HCT116 (cell line): ENCODE measurements around the gene ARHGAP42. TPM values are rescaled to one million over a fixed set of nuclear protein-coding genes. Genes with fewer than 3 reads are reported as not detected.

Source experiments
- ATAC-seq: fragments of 200-7000 bp; cut with Tn5 transposase; 2 replicates; pipeline ENCODE4 v1.9.1; 2020; ENCODE audit warnings: mild to moderate bottlenecking, moderate library complexity
- BruUV-seq: library from RNA; stranded (reverse); fragments of 400-500 nt; replicated peaks from 2 replicates; lab custom pipeline; 2021; lab: Mats Ljungman, UMichigan
- CTCF ChIA-PET: fragments of 300-600 bp; sonication (Branson Sonifier 250); formaldehyde crosslinking; loops from one replicate; lab custom pipeline; 2021; ENCODE audit warnings: antibody characterized with exemption; lab: Charles Lee
- POLR2A ChIA-PET: fragments of 300-600, 350-600 bp; sonication (Branson Sonifier 250); formaldehyde crosslinking; loops from one replicate; lab custom pipeline; 2021; ENCODE audit warnings: antibody characterized with exemption; lab: Charles Lee
- RAD21 ChIA-PET, 2 experiments: fragments of 300-600 bp; sonication (Branson Sonifier 250); formaldehyde crosslinking; loops; one replicate each; lab custom pipeline; 2023; ENCODE audit warnings: low total read pairs in 2 of 2; ENCODE audit not compliant: uncharacterized antibody in 2 of 2, unreplicated experiment in 2 of 2, low non-redundant PET in 1 of 2; lab: Charles Lee
- DNase-seq: peaks from one replicate; pipeline ENCODE4 v3.0.0-alpha.2; 2010; ENCODE audit warnings: low read depth, low spot score
- H2AFZ ChIP-seq: fragments of 200-600 bp; shearing (Covaris generic), sonication (generic); 2 replicates; pipeline ENCODE4 v1.6.1; 2017; ENCODE audit warnings: low read depth, mixed run types, mixed read lengths, antibody characterized with exemption, low read length; ENCODE audit not compliant: poor library complexity, severe bottlenecking
- H3K27ac ChIP-seq: 2 replicates; pipeline ENCODE4 v1.5.1; 2012; ENCODE audit warnings: low read depth, low read length
- H3K27me3 ChIP-seq: fragments of 200-600 bp; sonication (generic); 2 replicates; pipeline ENCODE4 v1.6.1; 2016; ENCODE audit warnings: mixed run types, low read length, mixed read lengths; ENCODE audit not compliant: insufficient read depth
- H3K36me3 ChIP-seq, 2 experiments: fragments of 200-500 bp in 1 of 2; fragments of 200-600 bp in 1 of 2; sonication (Bioruptor generic) in 1 of 2; sonication (generic) in 1 of 2; 2 replicates each; pipeline versions ENCODE4 v1.5.1 to v1.6.1; 2014 to 2016; ENCODE audit warnings: low read length in 2 of 2, inconsistent platforms in 1 of 2, mixed read lengths in 1 of 2, mixed run types in 1 of 2; ENCODE audit not compliant: insufficient read depth in 2 of 2, control insufficient read depth in 1 of 2
- H3K4me1 ChIP-seq, 2 experiments: fragments of 200-600 bp in 1 of 2; sonication (generic) in 1 of 2; 2 replicates each; pipeline versions ENCODE4 v1.5.1 to v1.6.1; 2012 to 2017; ENCODE audit warnings: low read length in 2 of 2, inconsistent platforms in 1 of 2, mild to moderate bottlenecking in 1 of 2, mixed read lengths in 1 of 2, mixed run types in 1 of 2, moderate library complexity in 1 of 2; ENCODE audit not compliant: insufficient read depth in 2 of 2, control insufficient read depth in 1 of 2
- H3K4me2 ChIP-seq: fragments of 200-600 bp; sonication (generic); 2 replicates; pipeline ENCODE4 v1.6.1; 2017; ENCODE audit warnings: mixed run types, low read length, mixed read lengths
- H3K4me3 ChIP-seq, 2 experiments: fragments of 200-600 bp in 1 of 2; sonication (generic) in 1 of 2; replicated peaks in 1 of 2; 2 replicates each; pipeline ENCODE4 v1.5.1; 2011 to 2016; ENCODE audit warnings: low read length in 2 of 2, control low read depth in 1 of 2, low read depth in 1 of 2, mild to moderate bottlenecking in 1 of 2, mixed read lengths in 1 of 2, mixed run types in 1 of 2
- H3K79me2 ChIP-seq: fragments of 200-600 bp; sonication (generic); 2 replicates; pipeline ENCODE4 v1.6.1; 2017; ENCODE audit warnings: mild to moderate bottlenecking, mixed run types, low read length, moderate library complexity, mixed read lengths; ENCODE audit not compliant: insufficient read depth
- H3K9ac ChIP-seq: fragments of 200-600 bp; sonication (generic); 2 replicates; pipeline ENCODE4 v1.6.1; 2016; ENCODE audit warnings: low read length, mixed read lengths
- H3K9me2 ChIP-seq: fragments of 200-600 bp; sonication (generic), shearing (Covaris generic); 2 replicates; pipeline ENCODE4 v1.6.1; 2017; ENCODE audit warnings: mixed run types, mild to moderate bottlenecking, moderate library complexity; ENCODE audit not compliant: insufficient read depth
- H3K9me3 ChIP-seq, 2 experiments: fragments of 200-500 bp in 1 of 2; fragments of 200-600 bp in 1 of 2; sonication (Bioruptor generic) in 1 of 2; sonication (generic) in 1 of 2; 2 replicates each; pipeline ENCODE4 v1.6.1; 2014 to 2017; ENCODE audit warnings: low read length in 2 of 2, mixed read lengths in 2 of 2, inconsistent platforms in 1 of 2, low read depth in 1 of 2, mild to moderate bottlenecking in 1 of 2, mixed run types in 1 of 2, moderate library complexity in 1 of 2; ENCODE audit not compliant: control insufficient read depth in 1 of 2, insufficient read depth in 1 of 2
- H4K20me1 ChIP-seq: fragments of 200-600 bp; sonication (generic), shearing (Covaris generic); 2 replicates; pipeline ENCODE4 v1.6.1; 2017; ENCODE audit warnings: mixed run types, mild to moderate bottlenecking, moderate library complexity; ENCODE audit not compliant: insufficient read depth
- EGR1 ChIP-seq: IDR thresholded peaks from 2 replicates; pipeline ENCODE4 v1.6.1; 2012; ENCODE audit warnings: low read depth
- EZH2 ChIP-seq: fragments of 200-600 bp; sonication (generic); IDR thresholded peaks from 2 replicates; pipeline ENCODE4 v1.6.1; 2017; ENCODE audit warnings: antibody characterized with exemption, mixed run types
- EZH2phosphoT487 ChIP-seq: fragments of 200-600 bp; IDR thresholded peaks from 2 replicates; pipeline ENCODE4 v1.6.1; 2018; ENCODE audit warnings: antibody characterized with exemption, borderline replicate concordance
- FOSL1 ChIP-seq: IDR thresholded peaks from 2 replicates; pipeline ENCODE4 v1.6.1; 2012; ENCODE audit warnings: low read depth
- JUND ChIP-seq: IDR thresholded peaks from 2 replicates; pipeline ENCODE4 v1.6.1; 2012
- POLR2A ChIP-seq: IDR thresholded peaks from 2 replicates; pipeline ENCODE4 v1.7.0; 2011; ENCODE audit warnings: borderline replicate concordance; ENCODE audit not compliant: insufficient read depth, insufficient read length; ENCODE audit errors: extremely low read depth
- POLR2AphosphoS5 ChIP-seq: IDR thresholded peaks from 2 replicates; pipeline ENCODE4 v1.6.1; 2011; ENCODE audit warnings: mild to moderate bottlenecking, low read depth, low read length, moderate library complexity
- SIN3A ChIP-seq: IDR thresholded peaks from 2 replicates; pipeline ENCODE4 v1.6.1; 2012; ENCODE audit warnings: low read depth
- SP1 ChIP-seq: IDR thresholded peaks from 2 replicates; pipeline ENCODE4 v1.6.1; 2012; ENCODE audit warnings: low read depth
- SRF ChIP-seq: IDR thresholded peaks from 2 replicates; pipeline ENCODE4 v1.6.1; 2012; ENCODE audit warnings: low read depth
- YY1 ChIP-seq: IDR thresholded peaks from 2 replicates; pipeline ENCODE4 v1.6.1; 2011; ENCODE audit warnings: low read length, low read depth, moderate library complexity, mild to moderate bottlenecking; ENCODE audit not compliant: insufficient replicate concordance; ENCODE audit errors: extremely low read depth
- ZFX ChIP-seq: fragments of 450-650 bp; IDR thresholded peaks from 2 replicates; pipeline ENCODE4 v1.6.1; 2017
- intact Hi-C: fragments of 100-400 bp; cut with micrococcal nuclease; formaldehyde crosslinking; loops from 2 replicates; pipeline ENCODE4 v1.10.0; 2022
- total RNA-seq: library from RNA; stranded (reverse); gene quantifications from one replicate; pipeline ENCODE4 v1.2.1, GENCODE V29; 2021; ENCODE audit not compliant: unreplicated experiment
- TF ChIP-seq, protein P1 (sequence below): IDR thresholded peaks from 2 replicates; pipeline ENCODE4 v1.6.1; 2011; ENCODE audit warnings: mild to moderate bottlenecking, low read length, moderate library complexity; ENCODE audit not compliant: insufficient replicate concordance; ENCODE audit errors: extremely low read depth
- TF ChIP-seq, protein P2 (sequence below): IDR thresholded peaks from 2 replicates; pipeline ENCODE4 v1.6.1; 2012
- TF ChIP-seq, protein P3 (sequence below), 3 experiments: fragments of 200-600 bp in 1 of 3; sonication (generic) in 1 of 3; IDR thresholded peaks in 2 of 3; conservative IDR thresholded peaks in 1 of 3; 2 replicates each; pipeline ENCODE4 v1.5.1; 2012 to 2017; ENCODE audit warnings: low read depth in 2 of 3, low read length in 2 of 3, antibody characterized with exemption in 1 of 3, borderline replicate concordance in 1 of 3, control low read depth in 1 of 3, mild to moderate bottlenecking in 1 of 3, mixed read lengths in 1 of 3, mixed run types in 1 of 3, moderate library complexity in 1 of 3; ENCODE audit not compliant: insufficient read depth in 1 of 3
- TF ChIP-seq, protein P4 (sequence below): IDR thresholded peaks from 2 replicates; pipeline ENCODE4 v1.6.1; 2012; ENCODE audit warnings: low read depth

Gene ARHGAP42
- total RNA-seq, 1 experiment from 2014 or later, result 12.3 TPM

DNA sequence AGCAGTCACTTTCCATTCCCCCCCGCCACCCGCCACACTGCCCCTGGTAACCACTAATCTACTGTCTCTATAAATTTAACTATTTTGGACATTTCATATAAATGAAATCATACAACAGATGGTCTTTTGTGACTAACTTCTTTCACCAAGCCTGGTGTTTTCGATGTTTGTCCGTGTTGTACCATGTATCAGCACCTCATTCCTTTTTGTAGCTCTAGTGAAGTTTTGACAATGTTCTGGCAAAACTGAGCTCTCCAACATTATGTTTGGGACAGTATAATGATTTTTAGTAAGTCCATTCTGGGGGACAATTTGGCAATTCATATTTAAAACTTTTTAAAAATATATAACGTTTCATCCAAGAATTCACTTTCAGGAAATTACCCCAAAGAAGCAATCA is 45.6 kb upstream of the ARHGAP42 start:
- Histone ChIP-seq H3K36me3 (no peaks in the 10 kb centered on the region), H4K20me1 (no peaks in the 10 kb centered on the region), H3K79me2 (no peaks in the 10 kb centered on the region), H3K9me3 (no peaks in the 10 kb centered on the region), H3K4me1 (no peaks in the 10 kb centered on the region), H3K4me3 (no peak overlapping the region), H3K27ac (no peak overlapping the region), H3K9me2 (no peaks in the 10 kb centered on the region), H3K4me2 (no peak overlapping the region), H3K27me3 (no peaks in the 10 kb centered on the region), H3K9ac (no peak overlapping the region), H2AFZ (no peak overlapping the region)
- DNase-seq (no peak), ATAC-seq (no peak)
- TF ChIP-seq, protein P1, sequence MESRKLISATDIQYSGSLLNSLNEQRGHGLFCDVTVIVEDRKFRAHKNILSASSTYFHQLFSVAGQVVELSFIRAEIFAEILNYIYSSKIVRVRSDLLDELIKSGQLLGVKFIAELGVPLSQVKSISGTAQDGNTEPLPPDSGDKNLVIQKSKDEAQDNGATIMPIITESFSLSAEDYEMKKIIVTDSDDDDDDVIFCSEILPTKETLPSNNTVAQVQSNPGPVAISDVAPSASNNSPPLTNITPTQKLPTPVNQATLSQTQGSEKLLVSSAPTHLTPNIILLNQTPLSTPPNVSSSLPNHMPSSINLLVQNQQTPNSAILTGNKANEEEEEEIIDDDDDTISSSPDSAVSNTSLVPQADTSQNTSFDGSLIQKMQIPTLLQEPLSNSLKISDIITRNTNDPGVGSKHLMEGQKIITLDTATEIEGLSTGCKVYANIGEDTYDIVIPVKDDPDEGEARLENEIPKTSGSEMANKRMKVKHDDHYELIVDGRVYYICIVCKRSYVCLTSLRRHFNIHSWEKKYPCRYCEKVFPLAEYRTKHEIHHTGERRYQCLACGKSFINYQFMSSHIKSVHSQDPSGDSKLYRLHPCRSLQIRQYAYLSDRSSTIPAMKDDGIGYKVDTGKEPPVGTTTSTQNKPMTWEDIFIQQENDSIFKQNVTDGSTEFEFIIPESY, result no peak
- TF ChIP-seq JUND, result no peak
- TF ChIP-seq POLR2AphosphoS5, result no peak
- TF ChIP-seq FOSL1, result no peak
- no peak for TF ChIP-seq SP1
- TF ChIP-seq, protein P2, sequence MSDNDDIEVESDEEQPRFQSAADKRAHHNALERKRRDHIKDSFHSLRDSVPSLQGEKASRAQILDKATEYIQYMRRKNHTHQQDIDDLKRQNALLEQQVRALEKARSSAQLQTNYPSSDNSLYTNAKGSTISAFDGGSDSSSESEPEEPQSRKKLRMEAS, result no peak
- TF ChIP-seq SRF, result no peak
- TF ChIP-seq EZH2, result no peak
- TF ChIP-seq EGR1, result no peak
- TF ChIP-seq, protein P3, sequence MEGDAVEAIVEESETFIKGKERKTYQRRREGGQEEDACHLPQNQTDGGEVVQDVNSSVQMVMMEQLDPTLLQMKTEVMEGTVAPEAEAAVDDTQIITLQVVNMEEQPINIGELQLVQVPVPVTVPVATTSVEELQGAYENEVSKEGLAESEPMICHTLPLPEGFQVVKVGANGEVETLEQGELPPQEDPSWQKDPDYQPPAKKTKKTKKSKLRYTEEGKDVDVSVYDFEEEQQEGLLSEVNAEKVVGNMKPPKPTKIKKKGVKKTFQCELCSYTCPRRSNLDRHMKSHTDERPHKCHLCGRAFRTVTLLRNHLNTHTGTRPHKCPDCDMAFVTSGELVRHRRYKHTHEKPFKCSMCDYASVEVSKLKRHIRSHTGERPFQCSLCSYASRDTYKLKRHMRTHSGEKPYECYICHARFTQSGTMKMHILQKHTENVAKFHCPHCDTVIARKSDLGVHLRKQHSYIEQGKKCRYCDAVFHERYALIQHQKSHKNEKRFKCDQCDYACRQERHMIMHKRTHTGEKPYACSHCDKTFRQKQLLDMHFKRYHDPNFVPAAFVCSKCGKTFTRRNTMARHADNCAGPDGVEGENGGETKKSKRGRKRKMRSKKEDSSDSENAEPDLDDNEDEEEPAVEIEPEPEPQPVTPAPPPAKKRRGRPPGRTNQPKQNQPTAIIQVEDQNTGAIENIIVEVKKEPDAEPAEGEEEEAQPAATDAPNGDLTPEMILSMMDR (IDR thresholded peaks at IDR 0.05 in 2 of 3, conservative IDR thresholded peaks at IDR 0.05 in 1 of 3; ENCODE audit: borderline replicate concordance in 1 of 3, insufficient read depth in 1 of 3, low read depth in 2 of 3, low read length in 2 of 3), result no peak
- TF ChIP-seq ZFX, result no peak
- TF ChIP-seq YY1, result no peak
- no peak for TF ChIP-seq POLR2A
- no peak for TF ChIP-seq SIN3A
- TF ChIP-seq, protein P4, sequence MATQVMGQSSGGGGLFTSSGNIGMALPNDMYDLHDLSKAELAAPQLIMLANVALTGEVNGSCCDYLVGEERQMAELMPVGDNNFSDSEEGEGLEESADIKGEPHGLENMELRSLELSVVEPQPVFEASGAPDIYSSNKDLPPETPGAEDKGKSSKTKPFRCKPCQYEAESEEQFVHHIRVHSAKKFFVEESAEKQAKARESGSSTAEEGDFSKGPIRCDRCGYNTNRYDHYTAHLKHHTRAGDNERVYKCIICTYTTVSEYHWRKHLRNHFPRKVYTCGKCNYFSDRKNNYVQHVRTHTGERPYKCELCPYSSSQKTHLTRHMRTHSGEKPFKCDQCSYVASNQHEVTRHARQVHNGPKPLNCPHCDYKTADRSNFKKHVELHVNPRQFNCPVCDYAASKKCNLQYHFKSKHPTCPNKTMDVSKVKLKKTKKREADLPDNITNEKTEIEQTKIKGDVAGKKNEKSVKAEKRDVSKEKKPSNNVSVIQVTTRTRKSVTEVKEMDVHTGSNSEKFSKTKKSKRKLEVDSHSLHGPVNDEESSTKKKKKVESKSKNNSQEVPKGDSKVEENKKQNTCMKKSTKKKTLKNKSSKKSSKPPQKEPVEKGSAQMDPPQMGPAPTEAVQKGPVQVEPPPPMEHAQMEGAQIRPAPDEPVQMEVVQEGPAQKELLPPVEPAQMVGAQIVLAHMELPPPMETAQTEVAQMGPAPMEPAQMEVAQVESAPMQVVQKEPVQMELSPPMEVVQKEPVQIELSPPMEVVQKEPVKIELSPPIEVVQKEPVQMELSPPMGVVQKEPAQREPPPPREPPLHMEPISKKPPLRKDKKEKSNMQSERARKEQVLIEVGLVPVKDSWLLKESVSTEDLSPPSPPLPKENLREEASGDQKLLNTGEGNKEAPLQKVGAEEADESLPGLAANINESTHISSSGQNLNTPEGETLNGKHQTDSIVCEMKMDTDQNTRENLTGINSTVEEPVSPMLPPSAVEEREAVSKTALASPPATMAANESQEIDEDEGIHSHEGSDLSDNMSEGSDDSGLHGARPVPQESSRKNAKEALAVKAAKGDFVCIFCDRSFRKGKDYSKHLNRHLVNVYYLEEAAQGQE, result no peak
- no peak for TF ChIP-seq EZH2phosphoT487
- ChIA-PET RAD21 (no interaction called here), CTCF (no interaction called here), POLR2A (no interaction called here)
- BruUV-seq, result no TSS peak
- intact Hi-C loops, result no loop called here
